Suprapubic skin (tissue), 4 donors: ENCODE measurements around the gene SBK2.

Experiments
- POLR2A ChIP-seq, 2 donors: fragments of 450-650 bp; IDR thresholded peaks; one replicate each; pipeline ENCODE4 v1.6.1; 2017; ENCODE audit warnings: antibody characterized with exemption in 2 of 2, mild to moderate bottlenecking in 2 of 2, moderate library complexity in 2 of 2
- POLR2AphosphoS5 ChIP-seq, 3 donors: sonication (generic); formaldehyde crosslinking; IDR thresholded peaks; one replicate each; pipeline ENCODE4 v1.6.1; 2017; ENCODE audit warnings: antibody characterized with exemption in 3 of 3

DNA sequence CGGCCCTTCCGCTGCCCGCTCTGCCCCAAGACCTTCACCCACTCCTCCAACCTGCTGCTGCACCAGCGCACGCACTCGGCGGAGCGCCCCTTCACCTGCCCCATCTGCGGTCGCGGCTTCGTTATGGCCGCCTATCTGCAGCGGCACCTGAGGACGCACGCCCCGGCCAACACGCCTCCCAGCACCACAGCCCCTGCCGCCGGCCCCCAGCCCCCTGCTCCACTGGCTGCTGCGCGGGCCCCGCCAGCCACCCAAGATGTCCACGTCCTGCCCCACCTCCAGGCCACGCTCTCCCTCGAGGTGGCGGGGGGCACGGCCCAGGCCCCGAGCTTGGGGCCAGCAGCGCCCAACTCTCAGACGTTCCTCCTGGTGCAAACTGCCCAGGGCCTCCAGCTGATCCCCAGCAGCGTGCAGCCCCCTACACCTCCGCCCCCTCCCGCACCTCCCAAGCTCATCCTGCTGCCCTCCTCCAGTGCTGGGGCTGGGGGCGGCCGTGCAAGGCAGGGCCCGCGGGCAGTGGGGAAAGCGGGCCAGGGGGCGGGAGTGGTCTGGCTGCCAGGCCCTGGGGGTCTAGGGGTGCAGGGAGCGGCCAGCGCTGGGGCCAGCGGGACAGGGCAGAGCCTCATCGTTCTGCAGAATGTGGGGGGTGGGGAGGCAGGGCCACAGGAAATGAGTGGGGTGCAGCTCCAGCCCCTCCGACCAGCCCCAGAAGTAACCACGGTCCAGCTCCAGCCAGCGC is 53.8 kb downstream of the SBK2 start:
- TF ChIP-seq POLR2A (IDR thresholded peaks at IDR 0.05): no peak
- TF ChIP-seq POLR2AphosphoS5 (IDR thresholded peaks at IDR 0.05): no peak
